Neural progenitor cell (in vitro differentiated cells): ENCODE measurements around the gene MYEOV.

ENCODE experiments used
- CTCF ChIP-seq: fragments of 200-600 bp; sonication (generic); IDR thresholded peaks from 2 replicates; pipeline ENCODE4 v1.5.1; 2017; ENCODE audit warnings: antibody characterized with exemption, mild to moderate bottlenecking
- EZH2 ChIP-seq: fragments of 200-600 bp; sonication (generic); IDR thresholded peaks from 2 replicates; pipeline ENCODE4 v1.6.1; 2017; ENCODE audit warnings: antibody characterized with exemption, mild to moderate bottlenecking, moderate library complexity
- EZH2phosphoT487 ChIP-seq: fragments of 200-600 bp; sonication (generic); IDR thresholded peaks from 2 replicates; pipeline ENCODE4 v1.6.1; 2017; ENCODE audit warnings: antibody characterized with exemption

GRCh38 chr11:69306821-69307220, 12.9 kb downstream of the MYEOV start:
- no peak for TF ChIP-seq CTCF
- TF ChIP-seq EZH2, result no peak
- no peak for TF ChIP-seq EZH2phosphoT487
